OCI-LY3 (cell line): Measurements from ENCODE around the gene VSX2.

Experiments
- H2AFZ ChIP-seq: fragments of 200-600, 300-600 bp; shearing (Covaris generic); 2 replicates; pipeline ENCODE4 v1.6.0; 2014; ENCODE audit warnings: antibody characterized with exemption, low read depth, low read length
- H3K27ac ChIP-seq: fragments of 200-600, 300-600 bp; sonication (generic); 2 replicates; pipeline ENCODE4 v1.5.1; 2014; ENCODE audit warnings: mild to moderate bottlenecking, low read length, moderate library complexity, mixed read lengths
- H3K27me3 ChIP-seq: fragments of 200-600, 300-600 bp; sonication (generic); 2 replicates; pipeline ENCODE4 v1.6.1; 2014; ENCODE audit warnings: low read depth, low read length, mixed read lengths
- H3K36me3 ChIP-seq: fragments of 200-600, 300-600 bp; sonication (generic); replicated peaks from 2 replicates; pipeline ENCODE3; 2014; ENCODE audit warnings: low read depth, low read length, mixed read lengths
- H3K4me1 ChIP-seq: fragments of 300-600, 200-600 bp; sonication (generic); 2 replicates; pipeline ENCODE4 v1.6.1; 2014; ENCODE audit warnings: low read length, mixed read lengths
- H3K4me2 ChIP-seq: fragments of 200-600, 300-600 bp; sonication (generic); 2 replicates; pipeline ENCODE4 v1.6.1; 2014; ENCODE audit warnings: low read length, mixed read lengths
- H3K4me3 ChIP-seq: fragments of 300-600, 200-600 bp; sonication (generic); 2 replicates; pipeline ENCODE4 v1.5.1; 2014; ENCODE audit warnings: antibody characterized with exemption, mild to moderate bottlenecking, low read length, moderate library complexity
- H3K79me2 ChIP-seq: fragments of 300-600, 200-600 bp; shearing (Covaris generic); 2 replicates; pipeline ENCODE4 v1.6.1; 2014; ENCODE audit warnings: mild to moderate bottlenecking, low read length, mixed read lengths
- H3K9ac ChIP-seq: fragments of 300-600, 200-600 bp; shearing (Covaris generic); 2 replicates; pipeline ENCODE4 v1.6.0; 2014; ENCODE audit warnings: mild to moderate bottlenecking, low read length, moderate library complexity
- H3K9me3 ChIP-seq: fragments of 200-600, 300-600 bp; shearing (Covaris generic); 2 replicates; pipeline ENCODE4 v1.6.1; 2014; ENCODE audit warnings: low read length, mixed read lengths; ENCODE audit not compliant: insufficient read depth
- H4K20me1 ChIP-seq: fragments of 200-600, 300-600 bp; sonication (generic); 2 replicates; pipeline ENCODE4 v1.6.1; 2016; ENCODE audit warnings: low read length, mixed read lengths; ENCODE audit not compliant: insufficient read depth
- EZH2phosphoT487 ChIP-seq: fragments of 200-600 bp; shearing (Covaris generic); IDR thresholded peaks from 2 replicates; pipeline ENCODE4 v1.6.1; 2018; ENCODE audit warnings: antibody characterized with exemption, mixed run types, low read depth
- TF ChIP-seq, protein P1 (sequence below): fragments of 200-600, 300-600 bp; sonication (generic); IDR thresholded peaks from 2 replicates; pipeline ENCODE4 v1.5.1; 2014; ENCODE audit warnings: antibody characterized with exemption, low read length, low read depth

VSX2 gene

GRCh38 chr14:74243051-74243450, 3.8 kb downstream of the VSX2 start:
- no peaks in the 10 kb centered on the region for H3K9me3 ChIP-seq
- H3K79me2 ChIP-seq = no peaks in the 10 kb centered on the region
- no peak overlapping the region for H3K9ac ChIP-seq
- no peaks in the 10 kb centered on the region for H3K36me3 ChIP-seq
- H4K20me1 ChIP-seq = no peaks in the 10 kb centered on the region
- no peak overlapping the region for H3K4me2 ChIP-seq
- no peak for TF ChIP-seq EZH2phosphoT487
- TF ChIP-seq, protein P1, sequence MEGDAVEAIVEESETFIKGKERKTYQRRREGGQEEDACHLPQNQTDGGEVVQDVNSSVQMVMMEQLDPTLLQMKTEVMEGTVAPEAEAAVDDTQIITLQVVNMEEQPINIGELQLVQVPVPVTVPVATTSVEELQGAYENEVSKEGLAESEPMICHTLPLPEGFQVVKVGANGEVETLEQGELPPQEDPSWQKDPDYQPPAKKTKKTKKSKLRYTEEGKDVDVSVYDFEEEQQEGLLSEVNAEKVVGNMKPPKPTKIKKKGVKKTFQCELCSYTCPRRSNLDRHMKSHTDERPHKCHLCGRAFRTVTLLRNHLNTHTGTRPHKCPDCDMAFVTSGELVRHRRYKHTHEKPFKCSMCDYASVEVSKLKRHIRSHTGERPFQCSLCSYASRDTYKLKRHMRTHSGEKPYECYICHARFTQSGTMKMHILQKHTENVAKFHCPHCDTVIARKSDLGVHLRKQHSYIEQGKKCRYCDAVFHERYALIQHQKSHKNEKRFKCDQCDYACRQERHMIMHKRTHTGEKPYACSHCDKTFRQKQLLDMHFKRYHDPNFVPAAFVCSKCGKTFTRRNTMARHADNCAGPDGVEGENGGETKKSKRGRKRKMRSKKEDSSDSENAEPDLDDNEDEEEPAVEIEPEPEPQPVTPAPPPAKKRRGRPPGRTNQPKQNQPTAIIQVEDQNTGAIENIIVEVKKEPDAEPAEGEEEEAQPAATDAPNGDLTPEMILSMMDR = no peak
- peaks cover 27% of the 10 kb centered on the region for H3K27me3 ChIP-seq
- no peak overlapping the region for H3K4me3 ChIP-seq
- H3K4me1 ChIP-seq = no peaks in the 10 kb centered on the region; the same call in 1 of the 2 replicates
- H2AFZ ChIP-seq = no peak overlapping the region
- H3K27ac ChIP-seq = no peak overlapping the region

DNA sequence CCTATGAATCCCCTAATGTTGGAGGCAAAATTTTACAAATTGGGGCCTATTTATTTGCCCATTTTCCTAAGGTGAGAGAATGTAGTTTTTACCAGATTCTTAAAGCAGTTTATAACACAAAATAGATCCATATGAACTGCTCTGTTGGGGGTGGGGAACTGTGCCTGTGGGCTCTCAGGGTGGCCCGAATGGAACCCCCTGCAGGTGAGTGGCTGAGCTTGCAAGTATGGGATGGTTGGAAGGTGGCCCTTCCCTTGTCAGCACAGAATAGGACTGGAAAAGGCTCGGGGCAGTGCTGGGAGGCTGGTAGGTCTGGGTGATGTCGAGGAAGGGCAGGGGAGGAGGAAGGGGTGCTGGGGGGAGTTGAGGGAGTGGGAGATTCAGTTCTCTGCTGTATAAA, 4.9 kb downstream of the VSX2 start:
- no peaks in the 10 kb centered on the region for H3K36me3 ChIP-seq
- no peak overlapping the region for H3K4me2 ChIP-seq
- no peak overlapping the region for H3K9ac ChIP-seq
- no peak for TF ChIP-seq EZH2phosphoT487
- TF ChIP-seq, protein P1 = no peak
- no peaks in the 10 kb centered on the region for H4K20me1 ChIP-seq
- H3K27ac ChIP-seq = no peak overlapping the region
- no peak overlapping the region for H2AFZ ChIP-seq
- peaks cover 27% of the 10 kb centered on the region for H3K27me3 ChIP-seq
- no peak overlapping the region for H3K4me3 ChIP-seq
- no peaks in the 10 kb centered on the region for H3K9me3 ChIP-seq
- H3K79me2 ChIP-seq = no peaks in the 10 kb centered on the region
- no peaks in the 10 kb centered on the region; the same call in 1 of the 2 replicates for H3K4me1 ChIP-seq

GRCh38 chr14:74245292-74245691, 6.0 kb downstream of the VSX2 start:
- no peaks in the 10 kb centered on the region for H3K9me3 ChIP-seq
- no peaks in the 10 kb centered on the region for H3K79me2 ChIP-seq
- TF ChIP-seq, protein P1 = no peak
- no peak for TF ChIP-seq EZH2phosphoT487
- H3K4me3 ChIP-seq = no peak overlapping the region
- H4K20me1 ChIP-seq = no peaks in the 10 kb centered on the region
- H3K9ac ChIP-seq = no peak overlapping the region
- no peak overlapping the region for H3K27ac ChIP-seq
- H3K4me2 ChIP-seq = no peak overlapping the region
- H2AFZ ChIP-seq = no peak overlapping the region
- no peaks in the 10 kb centered on the region; the same call in 1 of the 2 replicates for H3K4me1 ChIP-seq
- H3K36me3 ChIP-seq = no peaks in the 10 kb centered on the region
- H3K27me3 ChIP-seq = peaks cover 27% of the 10 kb centered on the region

GRCh38 chr14:74246542-74246941, 7.3 kb downstream of the VSX2 start:
- Histone ChIP-seq H3K4me1 (no peaks in the 10 kb centered on the region; the same call in 1 of the 2 replicates), H3K27me3 (peaks cover 27% of the 10 kb centered on the region), H3K36me3 (no peaks in the 10 kb centered on the region), H4K20me1 (no peaks in the 10 kb centered on the region), H3K9me3 (no peaks in the 10 kb centered on the region), H3K79me2 (no peaks in the 10 kb centered on the region), H3K27ac (no peak overlapping the region), H3K4me3 (no peak overlapping the region), H2AFZ (no peak overlapping the region), H3K4me2 (no peak overlapping the region), H3K9ac (no peak overlapping the region)
- no peak for TF ChIP-seq EZH2phosphoT487
- TF ChIP-seq, protein P1 = no peak
